ENCODE data around the gene TOMT.

Gene TOMT

GRCh38 chr11:72080326-72081183 is 25.2 kb upstream of the TOMT start, which contains the start of the genes LRRC51 and NUMA1:
Gene LRRC51, plus strand, starts transcription at chr11:72080850. Its CDS starts 8,234 bp downstream, at chr11:72089084.
Gene NUMA1, minus strand, starts transcription at chr11:72080542. Its CDS starts 44,599 bp downstream, at chr11:72035943.
- peak; percentile 100 for DNase-seq (ENCODE audit: extremely low read depth, low read depth)
- TF ChIP-seq, protein P1, sequence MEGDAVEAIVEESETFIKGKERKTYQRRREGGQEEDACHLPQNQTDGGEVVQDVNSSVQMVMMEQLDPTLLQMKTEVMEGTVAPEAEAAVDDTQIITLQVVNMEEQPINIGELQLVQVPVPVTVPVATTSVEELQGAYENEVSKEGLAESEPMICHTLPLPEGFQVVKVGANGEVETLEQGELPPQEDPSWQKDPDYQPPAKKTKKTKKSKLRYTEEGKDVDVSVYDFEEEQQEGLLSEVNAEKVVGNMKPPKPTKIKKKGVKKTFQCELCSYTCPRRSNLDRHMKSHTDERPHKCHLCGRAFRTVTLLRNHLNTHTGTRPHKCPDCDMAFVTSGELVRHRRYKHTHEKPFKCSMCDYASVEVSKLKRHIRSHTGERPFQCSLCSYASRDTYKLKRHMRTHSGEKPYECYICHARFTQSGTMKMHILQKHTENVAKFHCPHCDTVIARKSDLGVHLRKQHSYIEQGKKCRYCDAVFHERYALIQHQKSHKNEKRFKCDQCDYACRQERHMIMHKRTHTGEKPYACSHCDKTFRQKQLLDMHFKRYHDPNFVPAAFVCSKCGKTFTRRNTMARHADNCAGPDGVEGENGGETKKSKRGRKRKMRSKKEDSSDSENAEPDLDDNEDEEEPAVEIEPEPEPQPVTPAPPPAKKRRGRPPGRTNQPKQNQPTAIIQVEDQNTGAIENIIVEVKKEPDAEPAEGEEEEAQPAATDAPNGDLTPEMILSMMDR (IDR thresholded peaks at IDR 0.05; ENCODE audit: low read depth, low read length), result no peak

- TF ChIP-seq, protein P1 (IDR thresholded peaks at IDR 0.05; ENCODE audit: low read depth, low read length), result no peak
- no peak for DNase-seq (ENCODE audit: extremely low read depth, low read depth)
Observed at GRCh38 chr11:72081184-72081644, 24.5 kb upstream of the TOMT start.

DNA sequence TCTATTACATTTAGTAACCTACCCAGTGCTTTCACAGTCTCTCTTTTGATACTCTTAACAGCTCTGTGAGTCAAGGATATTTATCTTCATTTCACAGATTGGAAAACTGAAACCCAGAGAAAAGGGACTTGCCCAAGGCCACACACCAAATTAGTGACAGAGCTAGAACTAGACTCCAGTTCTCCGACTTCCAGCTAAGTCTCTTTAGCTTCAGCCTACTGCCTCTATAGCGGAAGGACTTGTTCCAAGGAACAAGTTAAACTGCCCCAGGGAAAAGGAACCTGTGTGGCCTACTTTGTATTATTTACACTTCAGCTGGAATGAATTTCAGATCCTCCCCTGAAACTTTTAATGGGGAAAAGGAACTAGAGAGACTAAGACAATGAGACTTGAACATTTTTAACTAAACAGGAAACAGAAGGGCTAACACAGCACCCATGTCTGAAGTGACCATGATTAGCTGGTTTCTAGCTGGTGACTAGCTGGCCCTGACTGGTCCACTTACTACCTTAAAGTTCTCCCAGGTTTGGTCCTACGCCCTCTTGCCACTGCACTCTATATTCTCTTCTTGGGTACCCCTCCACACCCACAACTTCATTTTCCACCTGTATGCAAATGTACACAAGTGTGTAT is 23.8 kb upstream of the TOMT start:
- TF ChIP-seq, protein P1 (IDR thresholded peaks at IDR 0.05; ENCODE audit: low read depth, low read length), result no peak
- no peak for DNase-seq (ENCODE audit: extremely low read depth, low read depth)

DNA sequence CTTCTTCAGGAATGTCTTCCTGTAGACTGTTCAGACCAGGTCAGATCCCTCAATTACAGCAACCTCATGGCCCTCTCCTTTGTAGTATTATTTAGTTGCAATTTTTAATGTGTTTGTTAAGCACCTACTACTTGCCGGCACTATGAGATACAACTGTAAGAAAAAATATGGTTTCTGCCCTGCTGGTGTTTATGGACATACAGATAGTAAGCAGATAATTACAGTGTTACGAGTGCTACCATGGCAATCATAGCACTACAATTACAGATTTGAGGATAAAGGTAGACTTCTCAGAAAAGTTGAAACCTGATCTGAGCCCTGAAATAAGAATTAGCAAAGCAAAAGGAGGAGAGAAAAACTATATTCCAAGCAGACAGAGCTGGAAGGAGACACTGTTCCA is 22.3 kb upstream of the TOMT start:
- DNase-seq (ENCODE audit: extremely low read depth, low read depth), result no peak
- TF ChIP-seq, protein P1 (IDR thresholded peaks at IDR 0.05; ENCODE audit: low read depth, low read length), result no peak

DNA sequence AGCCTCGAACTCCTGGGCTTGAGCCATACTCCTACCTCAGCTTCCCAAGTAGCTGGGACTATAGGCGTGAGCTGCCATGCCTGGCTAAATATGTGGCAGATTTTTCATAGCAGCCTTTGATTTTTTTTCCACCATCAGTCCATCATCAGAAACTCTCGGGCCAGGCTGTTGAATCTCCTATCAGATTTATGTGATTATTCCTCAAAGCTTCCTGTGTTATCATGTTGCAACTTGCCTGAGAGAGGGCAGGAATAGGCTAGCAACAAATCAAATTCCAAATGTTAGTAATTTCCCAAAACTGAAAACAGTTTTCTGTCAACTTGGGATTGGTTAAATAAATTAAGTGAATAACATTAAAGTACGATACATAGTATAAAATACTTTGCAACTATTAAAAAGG is 21.6 kb upstream of the TOMT start:
- DNase-seq (ENCODE audit: extremely low read depth, low read depth), result no peak
- TF ChIP-seq, protein P1 (IDR thresholded peaks at IDR 0.05; ENCODE audit: low read depth, low read length), result no peak

DNA sequence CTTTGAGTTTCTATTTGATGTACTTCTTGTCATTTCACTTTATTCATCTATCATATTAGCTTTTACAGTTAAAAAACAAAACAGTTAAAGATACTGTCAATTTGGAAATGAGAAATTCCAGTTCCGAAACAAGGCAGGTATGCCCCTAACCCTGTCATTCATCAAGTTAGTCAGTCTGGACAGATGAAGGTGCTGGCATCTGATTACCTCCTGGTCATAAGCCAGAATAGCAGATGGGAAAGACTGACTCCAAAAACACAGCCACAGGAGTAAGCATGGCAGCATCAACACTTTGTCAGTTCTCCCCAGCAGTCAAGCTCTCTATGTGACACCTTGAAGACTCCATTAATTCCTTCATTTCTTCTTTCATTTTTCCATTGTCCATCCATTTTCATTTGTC is 20.8 kb upstream of the TOMT start:
- TF ChIP-seq, protein P1 (IDR thresholded peaks at IDR 0.05; ENCODE audit: low read depth, low read length), result no peak
- DNase-seq (ENCODE audit: extremely low read depth, low read depth), result no peak

All from AG09319 (cell line).